Calu3 (cell line): Measurements from ENCODE around the gene FER. TPM values are rescaled to one million over a fixed set of nuclear protein-coding genes. Genes with fewer than 3 reads are reported as not detected.

Experiments used
- BruUV-seq: library from RNA; stranded (reverse); fragments of 400-500 nt; replicated peaks from 2 replicates; lab custom pipeline; 2021; lab: Mats Ljungman, UMichigan
- CTCF ChIA-PET: fragments of 300-600 bp; sonication (Branson Sonifier 250); formaldehyde crosslinking; loops from one replicate; lab custom pipeline; 2022; ENCODE audit warnings: antibody characterized with exemption; lab: Charles Lee
- DNase-seq: peaks from one replicate; pipeline ENCODE4 v3.0.0; 2022
- H3K27ac Mint-ChIP-seq: one replicate; pipeline ENCODE4 v1.8.0; 2022; ENCODE audit warnings: mixed read lengths; ENCODE audit not compliant: unreplicated experiment
- H3K27me3 Mint-ChIP-seq: one replicate; pipeline ENCODE4 v1.8.0; 2022; ENCODE audit warnings: mixed read lengths; ENCODE audit not compliant: unreplicated experiment
- H3K36me3 Mint-ChIP-seq: one replicate; pipeline ENCODE4 v1.8.0; 2022; ENCODE audit warnings: mild to moderate bottlenecking, moderate library complexity, mixed read lengths; ENCODE audit not compliant: insufficient read depth, unreplicated experiment
- H3K4me1 Mint-ChIP-seq: one replicate; pipeline ENCODE4 v1.8.0; 2022; ENCODE audit warnings: mild to moderate bottlenecking, low read depth, mixed read lengths; ENCODE audit not compliant: unreplicated experiment
- H3K4me3 Mint-ChIP-seq: one replicate; pipeline ENCODE4 v1.8.0; 2022; ENCODE audit warnings: mild to moderate bottlenecking, low read depth, moderate library complexity, mixed read lengths; ENCODE audit not compliant: unreplicated experiment
- H3K9me3 Mint-ChIP-seq: one replicate; pipeline ENCODE4 v1.8.0; 2022; ENCODE audit warnings: low read depth, mixed read lengths; ENCODE audit not compliant: unreplicated experiment
- intact Hi-C: fragments of 100-400 bp; cut with micrococcal nuclease; formaldehyde crosslinking; loops from one replicate; pipeline ENCODE4 v1.10.0; 2022; ENCODE audit not compliant: unreplicated experiment
- total RNA-seq: library from RNA; stranded (reverse); gene quantifications from 2 replicates; pipeline ENCODE4 v1.2.3, GENCODE V29; 2022
- TF ChIP-seq, protein P1 (sequence below): fragments of 200-600 bp; IDR thresholded peaks from one replicate; pipeline ENCODE4 v1.8.0; 2022; ENCODE audit warnings: antibody characterized with exemption; ENCODE audit not compliant: unreplicated experiment

FER gene
- total RNA-seq, 1 experiment from 2014 or later, result 32.9 TPM

- H3K36me3 Mint-ChIP-seq, result no peaks in the 10 kb centered on the region
- no TSS peak for BruUV-seq
- no peak overlapping the region for H3K4me3 Mint-ChIP-seq
- H3K27me3 Mint-ChIP-seq, result no peaks in the 10 kb centered on the region
- H3K9me3 Mint-ChIP-seq, result no peaks in the 10 kb centered on the region
- CTCF ChIA-PET, result no interaction called here
- DNase-seq, result no peak
- H3K4me1 Mint-ChIP-seq, result no peaks in the 10 kb centered on the region
- TF ChIP-seq, protein P1, sequence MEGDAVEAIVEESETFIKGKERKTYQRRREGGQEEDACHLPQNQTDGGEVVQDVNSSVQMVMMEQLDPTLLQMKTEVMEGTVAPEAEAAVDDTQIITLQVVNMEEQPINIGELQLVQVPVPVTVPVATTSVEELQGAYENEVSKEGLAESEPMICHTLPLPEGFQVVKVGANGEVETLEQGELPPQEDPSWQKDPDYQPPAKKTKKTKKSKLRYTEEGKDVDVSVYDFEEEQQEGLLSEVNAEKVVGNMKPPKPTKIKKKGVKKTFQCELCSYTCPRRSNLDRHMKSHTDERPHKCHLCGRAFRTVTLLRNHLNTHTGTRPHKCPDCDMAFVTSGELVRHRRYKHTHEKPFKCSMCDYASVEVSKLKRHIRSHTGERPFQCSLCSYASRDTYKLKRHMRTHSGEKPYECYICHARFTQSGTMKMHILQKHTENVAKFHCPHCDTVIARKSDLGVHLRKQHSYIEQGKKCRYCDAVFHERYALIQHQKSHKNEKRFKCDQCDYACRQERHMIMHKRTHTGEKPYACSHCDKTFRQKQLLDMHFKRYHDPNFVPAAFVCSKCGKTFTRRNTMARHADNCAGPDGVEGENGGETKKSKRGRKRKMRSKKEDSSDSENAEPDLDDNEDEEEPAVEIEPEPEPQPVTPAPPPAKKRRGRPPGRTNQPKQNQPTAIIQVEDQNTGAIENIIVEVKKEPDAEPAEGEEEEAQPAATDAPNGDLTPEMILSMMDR, result no peak
- intact Hi-C loops, result no loop called here
- H3K27ac Mint-ChIP-seq, result no peak overlapping the region
These were observed 44.4 kb upstream of the FER start for GRCh38 chr5:108703313-108703712.

- DNase-seq, result no peak
- BruUV-seq, result no TSS peak
- no peaks in the 10 kb centered on the region for H3K36me3 Mint-ChIP-seq
- H3K9me3 Mint-ChIP-seq, result no peaks in the 10 kb centered on the region
- H3K4me1 Mint-ChIP-seq, result no peaks in the 10 kb centered on the region
- TF ChIP-seq, protein P1, result no peak
- no peak overlapping the region for H3K4me3 Mint-ChIP-seq
- CTCF ChIA-PET, result interaction anchor here (0.5 kb wide), 1 partner anchor 21 kb away, joined by 3 read pairs; no protein-coding TSS in a partner anchor
- H3K27me3 Mint-ChIP-seq, result no peaks in the 10 kb centered on the region
- intact Hi-C loops, result no loop called here
- H3K27ac Mint-ChIP-seq, result no peak overlapping the region
These were observed 40.6 kb upstream of the FER start for GRCh38 chr5:108707141-108707540.

DNA sequence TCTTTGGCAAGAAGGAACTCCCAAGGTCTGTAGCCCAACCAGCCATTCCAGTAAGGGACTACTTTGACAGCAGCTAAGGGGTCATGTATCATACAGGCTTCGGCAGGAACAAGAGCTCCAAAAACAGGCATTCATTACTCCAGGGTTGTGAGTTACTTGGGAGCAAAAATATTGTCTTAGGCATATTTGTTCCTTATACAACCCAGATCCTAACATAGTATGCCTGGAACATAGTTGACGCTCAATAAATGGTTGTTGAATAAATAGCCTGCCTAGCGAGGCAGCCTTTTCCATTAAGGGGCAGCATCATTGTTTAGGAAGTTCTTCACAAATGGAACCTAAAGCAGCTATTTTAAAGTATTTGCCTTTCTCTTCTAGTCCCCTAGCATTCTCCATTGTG, 35.8 kb upstream of the FER start:
- no peaks in the 10 kb centered on the region for H3K27me3 Mint-ChIP-seq
- no TSS peak for BruUV-seq
- no peak for DNase-seq
- CTCF ChIA-PET, result no interaction called here
- H3K27ac Mint-ChIP-seq, result no peak overlapping the region
- no peaks in the 10 kb centered on the region for H3K4me1 Mint-ChIP-seq
- TF ChIP-seq, protein P1, result no peak
- H3K36me3 Mint-ChIP-seq, result no peaks in the 10 kb centered on the region
- H3K9me3 Mint-ChIP-seq, result no peaks in the 10 kb centered on the region
- intact Hi-C loops, result no loop called here
- H3K4me3 Mint-ChIP-seq, result no peak overlapping the region

DNA sequence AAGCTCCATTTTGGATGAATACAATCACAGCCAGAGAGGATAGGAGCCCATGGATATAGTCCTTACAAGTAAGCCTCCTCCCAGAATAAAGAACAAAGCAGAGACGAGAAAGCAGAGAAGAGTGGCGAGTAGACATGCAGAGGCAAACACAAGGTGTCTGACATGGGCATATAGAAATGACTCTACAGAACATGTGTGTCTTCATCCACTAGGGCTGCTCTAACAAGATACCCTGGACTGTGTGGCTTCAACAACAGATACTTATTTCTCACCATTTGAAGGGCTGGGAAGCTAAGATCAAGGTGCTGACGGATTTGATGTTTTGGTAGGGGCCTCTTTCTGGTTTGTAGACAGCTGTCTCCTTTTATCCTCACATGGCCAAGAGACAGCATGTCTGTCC, 32.3 kb upstream of the FER start:
- intact Hi-C loops, result no loop called here
- CTCF ChIA-PET, result no interaction called here
- no peaks in the 10 kb centered on the region for H3K27me3 Mint-ChIP-seq
- no TSS peak for BruUV-seq
- no peaks in the 10 kb centered on the region for H3K36me3 Mint-ChIP-seq
- H3K9me3 Mint-ChIP-seq, result no peaks in the 10 kb centered on the region
- no peaks in the 10 kb centered on the region for H3K4me1 Mint-ChIP-seq
- no peak for DNase-seq
- TF ChIP-seq, protein P1, result no peak
- H3K27ac Mint-ChIP-seq, result no peak overlapping the region
- H3K4me3 Mint-ChIP-seq, result no peak overlapping the region

GRCh38 chr5:108720391-108720790, 27.3 kb upstream of the FER start:
- no peak for DNase-seq
- Mint-ChIP-seq H3K4me1 (no peaks in the 10 kb centered on the region), H3K27ac (no peak overlapping the region), H3K36me3 (no peaks in the 10 kb centered on the region), H3K27me3 (no peaks in the 10 kb centered on the region), H3K4me3 (no peak overlapping the region), H3K9me3 (no peaks in the 10 kb centered on the region)
- TF ChIP-seq, protein P1, result no peak
- BruUV-seq, result no TSS peak
- intact Hi-C loops, result no loop called here
- CTCF ChIA-PET, result no interaction called here
